ENCODE results near the gene KCNB1. TPM values are rescaled to one million over a fixed set of nuclear protein-coding genes. Genes with fewer than 3 reads are reported as not detected.
A peak's percentile ranks its signal among the peaks of the same experiment; 100 is the strongest.

Gene KCNB1
- 1 to 10 TPM in 1 of 4 donors, under 1 TPM in 1, not detected in 2; 0.38 to 1.2 TPM for polyA plus RNA-seq
- long read RNA-seq, donor 1: 0 reads
- long read RNA-seq, donor 2: 0 reads
- long read RNA-seq, donor 3, full-length matches to known transcripts: 1 of 1 reads
- long read RNA-seq, donor 3, partial matches to known transcripts: 0 of 1 reads
- long read RNA-seq, donor 3, other reads (novel, unspliced or antisense): 0 of 1 reads
- long read RNA-seq, donor 4: 0 reads
- long read RNA-seq, donor 5, full-length matches to known transcripts: 1 of 1 reads
- long read RNA-seq, donor 5, partial matches to known transcripts: 0 of 1 reads
- long read RNA-seq, donor 5, other reads (novel, unspliced or antisense): 0 of 1 reads
- long read RNA-seq, donor 6, full-length matches to known transcripts: 1 of 1 reads
- long read RNA-seq, donor 6, partial matches to known transcripts: 0 of 1 reads
- long read RNA-seq, donor 6, other reads (novel, unspliced or antisense): 0 of 1 reads
- long read RNA-seq, donor 7: 0 reads
- long read RNA-seq, donor 8: 0 reads
- long read RNA-seq, donor 9: 0 reads
- long read RNA-seq, donor 10, full-length matches to known transcripts: 2 of 2 reads
- long read RNA-seq, donor 10, partial matches to known transcripts: 0 of 2 reads
- long read RNA-seq, donor 10, other reads (novel, unspliced or antisense): 0 of 2 reads

DNA sequence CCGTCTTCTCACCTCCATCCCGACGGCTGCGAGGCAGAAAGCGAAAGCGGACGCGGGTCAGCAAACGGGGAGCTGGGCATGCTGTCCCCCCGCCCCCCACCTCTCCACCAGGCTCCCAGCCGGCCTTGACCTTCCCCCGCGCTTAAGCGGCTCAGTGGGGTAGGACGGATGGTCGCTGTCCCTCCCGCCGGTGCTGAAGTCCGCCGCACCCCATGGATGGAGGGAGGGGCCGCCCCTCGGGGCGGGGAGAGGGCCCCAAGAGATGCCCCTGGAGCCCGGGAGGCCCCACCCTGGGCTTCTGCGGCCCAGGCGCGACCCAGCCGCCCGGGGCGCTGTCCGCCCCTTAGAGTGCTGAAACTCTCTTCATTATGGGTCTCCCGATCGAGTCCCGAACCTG is at the start of gene KCNB1:
TSS of gene KCNB1 (minus strand) at position 48 of the 397 bp plus-strand sequence. CDS start 188 bp downstream, outside the sequence.
- WGBS, 3 donors: 2 to 11% (median 4%) methylated on average over 24 to 34 of the region's 34 CpGs
- H3K27ac ChIP-seq (ENCODE audit: low read depth in 1 of 3, low read length in 2 of 3): no peak within 1 kb of the TSS
- H3K9me3 ChIP-seq (ENCODE audit: control insufficient read depth in 2 of 2, insufficient read depth in 1 of 2, low read depth in 1 of 2, low read length in 1 of 2): no peaks in the 10 kb centered on the region
- H3K27me3 ChIP-seq (ENCODE audit: control insufficient read depth in 3 of 3, insufficient read depth in 3 of 3, low read length in 3 of 3): peaks cover 3 to 58% (median 5%) of the 10 kb centered on the region in 3 donors
- FAIRE-seq (no peak), DNase-seq (peak; percentile 13 to 90)
- H3K4me1 ChIP-seq (ENCODE audit: control insufficient read depth in 3 of 3, insufficient read depth in 2 of 3, low read depth in 1 of 3, low read length in 2 of 3): peaks cover 0 to 3% (median 0%) of the 10 kb centered on the region in 3 donors
- peak within 1 kb of the TSS in 2 of 3 donors; percentile 7 to 32 for H3K4me3 ChIP-seq (ENCODE audit: low read depth in 1 of 3, low read length in 3 of 3)
- peaks cover 0 to 2% (median 0%) of the 10 kb centered on the region in 3 donors for H3K36me3 ChIP-seq (ENCODE audit: control insufficient read depth in 3 of 3, insufficient read depth in 2 of 3, low read depth in 1 of 3, low read length in 3 of 3)

DNA sequence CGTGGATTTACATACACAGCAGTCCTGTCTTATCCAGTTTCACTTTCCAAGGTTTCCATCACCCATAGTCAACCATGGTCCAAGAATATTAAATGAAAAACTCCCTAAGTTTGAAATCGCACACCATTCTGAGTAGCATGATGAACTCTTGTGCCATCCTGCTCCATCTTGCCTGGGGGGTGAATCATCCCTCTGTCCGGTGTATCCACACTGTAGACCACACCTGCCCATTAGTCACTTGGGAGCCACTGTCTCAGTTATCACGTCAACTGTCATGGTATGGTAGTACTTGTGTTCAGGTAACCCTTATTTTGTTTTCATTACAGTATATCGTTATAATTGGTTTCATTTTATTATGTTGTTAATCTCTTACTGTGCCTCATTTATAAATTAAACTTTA is 47.0 kb upstream of the KCNB1 start:
- Histone ChIP-seq H3K36me3 (ENCODE audit: control insufficient read depth in 3 of 3, insufficient read depth in 2 of 3, low read depth in 1 of 3, low read length in 3 of 3) (peaks cover 0 to 5% (median 0%) of the 10 kb centered on the region in 3 donors), H3K27me3 (ENCODE audit: control insufficient read depth in 3 of 3, insufficient read depth in 3 of 3, low read length in 3 of 3) (no peaks in the 10 kb centered on the region), H3K4me3 (ENCODE audit: low read depth in 1 of 3, low read length in 3 of 3) (no peak overlapping the region), H3K27ac (ENCODE audit: low read depth in 1 of 3, low read length in 2 of 3) (no peak overlapping the region), H3K9me3 (ENCODE audit: control insufficient read depth in 2 of 2, insufficient read depth in 1 of 2, low read depth in 1 of 2, low read length in 1 of 2) (peaks cover 0 to 6% of the 10 kb centered on the region in 2 donors), H3K4me1 (ENCODE audit: control insufficient read depth in 3 of 3, insufficient read depth in 2 of 3, low read depth in 1 of 3, low read length in 2 of 3) (no peaks in the 10 kb centered on the region)
- WGBS, 3 donors: 56 to 82% (median 62%) methylated on average over 5 of the region's 5 CpGs
- FAIRE-seq: no peak
- no peak for DNase-seq

DNA sequence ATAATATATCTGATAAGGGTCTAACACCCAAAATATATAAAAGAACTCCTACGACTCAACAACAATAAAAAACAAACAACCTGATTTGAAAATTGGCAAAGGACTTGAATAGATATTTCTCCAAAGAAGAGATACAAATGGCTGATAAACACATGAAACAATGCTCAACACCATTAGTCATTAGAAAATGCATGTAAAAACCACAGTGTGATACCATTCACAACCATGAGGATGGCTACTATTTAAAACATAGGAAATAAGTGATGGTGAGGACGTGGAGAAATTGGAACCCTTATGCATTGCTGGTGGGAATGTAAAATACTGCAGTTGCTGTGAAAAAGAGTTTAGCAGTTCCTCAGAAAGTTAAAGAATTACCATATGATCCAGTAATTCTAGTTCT is 44.1 kb upstream of the KCNB1 start:
- Histone ChIP-seq H3K4me3 (ENCODE audit: low read depth in 1 of 3, low read length in 3 of 3) (no peak overlapping the region), H3K27ac (ENCODE audit: low read depth in 1 of 3, low read length in 2 of 3) (no peak overlapping the region), H3K27me3 (ENCODE audit: control insufficient read depth in 3 of 3, insufficient read depth in 3 of 3, low read length in 3 of 3) (no peaks in the 10 kb centered on the region), H3K4me1 (ENCODE audit: control insufficient read depth in 3 of 3, insufficient read depth in 2 of 3, low read depth in 1 of 3, low read length in 2 of 3) (no peaks in the 10 kb centered on the region), H3K36me3 (ENCODE audit: control insufficient read depth in 3 of 3, insufficient read depth in 2 of 3, low read depth in 1 of 3, low read length in 3 of 3) (peaks cover 0 to 17% (median 0%) of the 10 kb centered on the region in 3 donors), H3K9me3 (ENCODE audit: control insufficient read depth in 2 of 2, insufficient read depth in 1 of 2, low read depth in 1 of 2, low read length in 1 of 2) (peaks cover 0 to 11% of the 10 kb centered on the region in 2 donors)
- DNase-seq: no peak
- no peak for FAIRE-seq
- 67 to 70% (median 69%) methylated on average over 2 of the region's 2 CpGs for WGBS, 3 donors

DNA sequence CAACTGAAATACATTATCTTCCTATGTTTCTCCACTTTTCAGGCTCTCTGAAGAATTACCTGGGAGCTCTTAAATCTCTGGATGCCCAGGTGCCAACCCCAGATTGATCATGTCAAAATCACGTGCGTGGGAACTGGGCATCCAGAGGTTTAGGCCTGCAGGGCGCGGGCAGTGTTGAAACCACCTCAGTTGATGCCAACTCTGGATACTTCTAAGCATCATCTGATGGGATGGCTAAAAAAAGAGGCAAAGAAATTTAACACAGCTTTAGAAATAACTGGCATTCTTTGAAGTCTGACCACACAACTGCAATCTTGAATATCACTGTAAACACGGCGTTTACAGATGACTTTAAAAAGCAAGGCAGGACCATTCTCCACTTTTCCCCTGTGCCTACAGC is 43.6 kb upstream of the KCNB1 start:
- Histone ChIP-seq H3K4me1 (ENCODE audit: control insufficient read depth in 3 of 3, insufficient read depth in 2 of 3, low read depth in 1 of 3, low read length in 2 of 3) (no peaks in the 10 kb centered on the region), H3K36me3 (ENCODE audit: control insufficient read depth in 3 of 3, insufficient read depth in 2 of 3, low read depth in 1 of 3, low read length in 3 of 3) (peaks cover 0 to 17% (median 0%) of the 10 kb centered on the region in 3 donors), H3K27me3 (ENCODE audit: control insufficient read depth in 3 of 3, insufficient read depth in 3 of 3, low read length in 3 of 3) (no peaks in the 10 kb centered on the region), H3K9me3 (ENCODE audit: control insufficient read depth in 2 of 2, insufficient read depth in 1 of 2, low read depth in 1 of 2, low read length in 1 of 2) (peaks cover 0 to 11% of the 10 kb centered on the region in 2 donors), H3K4me3 (ENCODE audit: low read depth in 1 of 3, low read length in 3 of 3) (no peak overlapping the region), H3K27ac (ENCODE audit: low read depth in 1 of 3, low read length in 2 of 3) (no peak overlapping the region)
- DNase-seq: no peak
- WGBS, 3 donors: 91 to 93% (median 92%) methylated on average over 6 of the region's 6 CpGs
- FAIRE-seq: no peak

DNA sequence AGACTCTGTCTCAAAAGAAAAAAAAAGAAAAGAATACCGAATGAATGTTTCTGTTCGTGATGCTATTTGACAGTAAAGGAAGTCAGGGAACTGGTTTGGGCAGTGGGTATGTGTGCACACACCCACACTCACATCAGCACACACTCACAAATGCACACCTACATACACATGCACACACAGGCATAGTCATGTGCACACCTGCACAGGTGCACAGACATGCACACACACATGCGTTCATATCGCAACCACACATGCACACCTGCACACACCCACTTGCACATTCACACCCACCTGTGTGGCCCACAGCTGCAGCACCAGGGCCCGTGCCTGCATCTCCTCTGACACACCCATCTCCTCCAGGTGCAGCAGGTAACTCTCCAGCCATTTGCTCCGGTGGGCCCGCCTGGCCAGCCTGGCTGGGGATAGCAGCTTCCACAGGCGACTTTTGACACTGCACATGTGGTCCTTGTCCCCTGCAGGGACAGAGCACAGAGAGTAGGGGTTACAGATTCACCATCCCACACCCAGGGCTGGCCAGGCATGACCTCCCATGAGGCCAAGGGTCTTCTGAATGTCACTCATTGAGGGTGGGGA is 41.4 kb upstream of the KCNB1 start:
- Histone ChIP-seq H3K9me3 (ENCODE audit: control insufficient read depth in 2 of 2, insufficient read depth in 1 of 2, low read depth in 1 of 2, low read length in 1 of 2) (peaks cover 0 to 11% of the 10 kb centered on the region in 2 donors), H3K36me3 (ENCODE audit: control insufficient read depth in 3 of 3, insufficient read depth in 2 of 3, low read depth in 1 of 3, low read length in 3 of 3) (peaks cover 0 to 18% (median 0%) of the 10 kb centered on the region in 3 donors), H3K4me1 (ENCODE audit: control insufficient read depth in 3 of 3, insufficient read depth in 2 of 3, low read depth in 1 of 3, low read length in 2 of 3) (no peaks in the 10 kb centered on the region), H3K27me3 (ENCODE audit: control insufficient read depth in 3 of 3, insufficient read depth in 3 of 3, low read length in 3 of 3) (no peaks in the 10 kb centered on the region), H3K27ac (ENCODE audit: low read depth in 1 of 3, low read length in 2 of 3) (no peak overlapping the region), H3K4me3 (ENCODE audit: low read depth in 1 of 3, low read length in 3 of 3) (no peak overlapping the region)
- DNase-seq (no peak), FAIRE-seq (no peak)
- 78 to 90% (median 84%) methylated on average over 8 of the region's 8 CpGs for WGBS, 3 donors

DNA sequence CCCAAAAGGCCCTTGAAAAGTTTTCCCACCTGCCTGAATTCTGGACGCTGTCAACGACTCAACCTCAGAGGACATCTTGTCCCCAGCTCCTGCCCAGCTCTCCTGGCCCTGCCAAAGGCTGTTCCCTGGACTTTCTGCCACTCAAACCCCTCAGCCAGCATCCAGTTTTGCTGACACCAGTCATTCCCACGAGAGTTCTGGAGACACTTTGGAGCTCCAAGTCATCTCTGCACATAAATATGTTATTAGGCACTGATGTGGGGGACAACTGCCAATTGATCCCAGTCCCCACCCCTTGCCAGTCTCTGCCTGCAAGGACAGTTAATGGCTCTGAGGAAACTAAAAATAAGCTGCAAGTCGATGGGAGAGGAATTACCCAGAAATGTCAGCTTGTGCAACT is 38.9 kb upstream of the KCNB1 start:
- no peak for DNase-seq
- H3K36me3 ChIP-seq (ENCODE audit: control insufficient read depth in 3 of 3, insufficient read depth in 2 of 3, low read depth in 1 of 3, low read length in 3 of 3): peaks cover 0 to 28% (median 0%) of the 10 kb centered on the region in 3 donors
- no peak for FAIRE-seq
- 53 to 76% (median 68%) methylated on average over 4 of the region's 4 CpGs for WGBS, 3 donors
- no peak overlapping the region for H3K4me3 ChIP-seq (ENCODE audit: low read depth in 1 of 3, low read length in 3 of 3)
- no peaks in the 10 kb centered on the region for H3K27me3 ChIP-seq (ENCODE audit: control insufficient read depth in 3 of 3, insufficient read depth in 3 of 3, low read length in 3 of 3)
- peaks cover 0 to 11% of the 10 kb centered on the region in 2 donors for H3K9me3 ChIP-seq (ENCODE audit: control insufficient read depth in 2 of 2, insufficient read depth in 1 of 2, low read depth in 1 of 2, low read length in 1 of 2)
- no peak overlapping the region for H3K27ac ChIP-seq (ENCODE audit: low read depth in 1 of 3, low read length in 2 of 3)
- H3K4me1 ChIP-seq (ENCODE audit: control insufficient read depth in 3 of 3, insufficient read depth in 2 of 3, low read depth in 1 of 3, low read length in 2 of 3): no peaks in the 10 kb centered on the region

DNA sequence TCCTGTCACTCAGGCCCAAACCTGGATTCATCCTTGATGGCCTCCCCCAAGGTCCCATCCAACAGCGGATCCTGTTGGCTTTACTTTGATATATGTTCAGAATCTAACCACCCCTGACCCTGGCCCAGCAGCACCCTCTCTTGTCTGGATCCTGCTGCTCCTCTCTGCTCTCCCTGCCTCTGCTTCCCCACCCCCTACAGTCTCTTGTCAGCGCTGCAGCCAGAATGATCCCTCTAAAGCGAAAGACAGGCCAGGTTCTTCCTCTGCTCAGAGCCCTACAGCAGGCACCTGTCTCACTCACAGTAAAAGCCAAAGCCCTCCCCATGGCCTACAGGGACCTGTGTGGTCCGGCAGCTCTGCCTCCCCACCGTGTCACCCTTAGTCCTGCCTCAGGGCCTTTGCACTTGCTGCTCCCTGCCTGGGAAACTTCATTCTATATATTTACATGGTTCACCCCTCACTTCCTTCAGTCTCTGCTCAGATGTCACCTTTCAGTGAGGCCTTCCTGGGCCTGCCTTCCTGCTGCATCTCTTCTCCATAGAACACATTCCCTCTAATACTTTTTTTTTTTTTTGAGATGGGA is 37.4 kb upstream of the KCNB1 start:
- no peaks in the 10 kb centered on the region for H3K4me1 ChIP-seq (ENCODE audit: control insufficient read depth in 3 of 3, insufficient read depth in 2 of 3, low read depth in 1 of 3, low read length in 2 of 3)
- peaks cover 0 to 25% (median 0%) of the 10 kb centered on the region in 3 donors for H3K36me3 ChIP-seq (ENCODE audit: control insufficient read depth in 3 of 3, insufficient read depth in 2 of 3, low read depth in 1 of 3, low read length in 3 of 3)
- FAIRE-seq (no peak), DNase-seq (no peak)
- no peak overlapping the region for H3K27ac ChIP-seq (ENCODE audit: low read depth in 1 of 3, low read length in 2 of 3)
- H3K4me3 ChIP-seq (ENCODE audit: low read depth in 1 of 3, low read length in 3 of 3): no peak overlapping the region
- H3K27me3 ChIP-seq (ENCODE audit: control insufficient read depth in 3 of 3, insufficient read depth in 3 of 3, low read length in 3 of 3): no peaks in the 10 kb centered on the region
- 87 to 89% (median 88%) methylated on average over 5 of the region's 5 CpGs for WGBS, 3 donors
- peaks cover 0 to 7% of the 10 kb centered on the region in 2 donors for H3K9me3 ChIP-seq (ENCODE audit: control insufficient read depth in 2 of 2, insufficient read depth in 1 of 2, low read depth in 1 of 2, low read length in 1 of 2)

DNA sequence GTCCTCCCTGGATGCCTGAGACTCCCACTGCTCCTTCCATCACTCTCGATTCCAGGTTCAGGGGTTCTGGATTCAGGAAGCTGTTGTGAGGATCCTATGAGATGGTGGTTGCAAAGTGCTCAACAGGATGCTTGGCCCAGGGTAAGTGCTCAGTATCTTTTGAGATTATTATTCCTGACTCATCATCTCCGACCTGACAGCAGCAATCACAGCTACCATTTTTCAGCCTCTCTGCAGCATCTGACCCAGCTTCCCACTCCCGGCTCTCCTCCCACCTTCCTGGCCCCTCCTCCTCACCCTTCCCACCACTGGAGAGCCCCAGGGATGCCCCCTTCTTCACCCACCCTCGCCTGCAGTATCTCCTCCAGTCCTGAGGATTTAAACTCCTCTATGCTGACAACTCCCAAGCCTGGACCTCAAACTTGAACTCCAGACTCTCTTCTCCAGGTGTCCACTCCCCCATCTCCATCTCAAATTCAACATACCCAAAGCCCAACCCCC is 36.8 kb upstream of the KCNB1 start:
- FAIRE-seq: no peak
- DNase-seq: no peak
- 36 to 57% (median 48%) methylated on average over 4 of the region's 4 CpGs for WGBS, 3 donors
- no peak overlapping the region for H3K27ac ChIP-seq (ENCODE audit: low read depth in 1 of 3, low read length in 2 of 3)
- H3K36me3 ChIP-seq (ENCODE audit: control insufficient read depth in 3 of 3, insufficient read depth in 2 of 3, low read depth in 1 of 3, low read length in 3 of 3): peaks cover 0 to 25% (median 0%) of the 10 kb centered on the region in 3 donors
- peaks cover 0 to 3% of the 10 kb centered on the region in 2 donors for H3K9me3 ChIP-seq (ENCODE audit: control insufficient read depth in 2 of 2, insufficient read depth in 1 of 2, low read depth in 1 of 2, low read length in 1 of 2)
- no peak overlapping the region for H3K4me3 ChIP-seq (ENCODE audit: low read depth in 1 of 3, low read length in 3 of 3)
- H3K4me1 ChIP-seq (ENCODE audit: control insufficient read depth in 3 of 3, insufficient read depth in 2 of 3, low read depth in 1 of 3, low read length in 2 of 3): no peaks in the 10 kb centered on the region
- no peaks in the 10 kb centered on the region for H3K27me3 ChIP-seq (ENCODE audit: control insufficient read depth in 3 of 3, insufficient read depth in 3 of 3, low read length in 3 of 3)

Data from small intestine (tissue), 16 donors.